H9 (cell line): ENCODE measurements around the gene EXOC3L1. TPM values are rescaled to one million over a fixed set of nuclear protein-coding genes. Genes with fewer than 3 reads are reported as not detected.

ENCODE experiments used
- DNase-seq: peaks from one replicate; pipeline ENCODE4 v3.0.0-alpha.2; 2017
- H2AFZ ChIP-seq: one replicate; pipeline ENCODE4 v1.6.1; 2013; ENCODE audit warnings: mild to moderate bottlenecking, low read length, control low read depth, moderate library complexity
- H2AK5ac ChIP-seq: 2 replicates; pipeline ENCODE4 v1.6.1; 2013; ENCODE audit warnings: low read length, control low read depth, mixed read lengths; ENCODE audit not compliant: insufficient read length
- H2BK120ac ChIP-seq: one replicate; pipeline ENCODE4 v1.6.1; 2013; ENCODE audit warnings: low read depth, mild to moderate bottlenecking, low read length, control low read depth, inconsistent platforms; ENCODE audit not compliant: poor library complexity, severe bottlenecking
- H2BK12ac ChIP-seq: 2 replicates; pipeline ENCODE4 v1.6.1; 2013; ENCODE audit warnings: low read length, control low read depth, mixed read lengths, low read depth; ENCODE audit not compliant: insufficient read length
- H2BK15ac ChIP-seq: 2 replicates; pipeline ENCODE4 v1.6.1; 2013; ENCODE audit warnings: low read depth, low read length, control low read depth
- H2BK20ac ChIP-seq: one replicate; pipeline ENCODE4 v1.6.1; 2013; ENCODE audit warnings: low read depth, mild to moderate bottlenecking, low read length, control low read depth, inconsistent platforms; ENCODE audit not compliant: poor library complexity, severe bottlenecking
- H2BK5ac ChIP-seq: 2 replicates; pipeline ENCODE4 v1.6.1; 2013; ENCODE audit warnings: low read length, control low read depth, mixed read lengths; ENCODE audit not compliant: insufficient read length
- H3K14ac ChIP-seq: 2 replicates; pipeline ENCODE4 v1.6.1; 2013; ENCODE audit warnings: low read length, control low read depth; ENCODE audit not compliant: insufficient read depth
- H3K18ac ChIP-seq: 2 replicates; pipeline ENCODE4 v1.6.1; 2013; ENCODE audit warnings: low read depth, mild to moderate bottlenecking, mixed read lengths, low read length, control low read depth; ENCODE audit not compliant: insufficient read length
- H3K23ac ChIP-seq: 2 replicates; pipeline ENCODE4 v1.6.1; 2013; ENCODE audit warnings: low read length, control low read depth, mixed read lengths, low read depth; ENCODE audit not compliant: insufficient read length
- H3K23me2 ChIP-seq: 2 replicates; pipeline ENCODE4 v1.6.1; 2013; ENCODE audit warnings: low read depth, mild to moderate bottlenecking, mixed read lengths, low read length, control low read depth; ENCODE audit not compliant: insufficient read length, poor library complexity, severe bottlenecking
- H3K27ac ChIP-seq: 2 replicates; pipeline ENCODE4 v1.5.1; 2013; ENCODE audit warnings: low read length, control low read depth, mixed read lengths, low read depth; ENCODE audit not compliant: insufficient read length
- H3K27me3 ChIP-seq: 2 replicates; pipeline ENCODE4 v1.6.1; 2013; ENCODE audit warnings: low read length, control low read depth, inconsistent platforms; ENCODE audit not compliant: insufficient read depth
- H3K4ac ChIP-seq: 2 replicates; pipeline ENCODE4 v1.6.1; 2013; ENCODE audit warnings: low read depth, mild to moderate bottlenecking, control low read depth, inconsistent platforms, low read length, moderate library complexity
- H3K4me1 ChIP-seq: 2 replicates; pipeline ENCODE4 v1.6.1; 2013; ENCODE audit warnings: low read length, control low read depth, inconsistent platforms; ENCODE audit not compliant: insufficient read depth
- H3K4me2 ChIP-seq: 2 replicates; pipeline ENCODE4 v1.6.1; 2013; ENCODE audit warnings: low read length, control low read depth, mixed read lengths; ENCODE audit not compliant: insufficient read length, insufficient read depth
- H3K56ac ChIP-seq: 2 replicates; pipeline ENCODE4 v1.6.1; 2013; ENCODE audit warnings: low read depth, mild to moderate bottlenecking, mixed read lengths, low read length, control low read depth; ENCODE audit not compliant: insufficient read length
- H3K79me1 ChIP-seq: 2 replicates; pipeline ENCODE4 v1.6.1; 2013; ENCODE audit warnings: low read depth, mild to moderate bottlenecking, moderate library complexity, low read length, control low read depth, inconsistent platforms; ENCODE audit not compliant: insufficient read depth, poor library complexity, severe bottlenecking
- H3K79me2 ChIP-seq: 2 replicates; pipeline ENCODE4 v1.6.1; 2013; ENCODE audit warnings: low read length, control low read depth, inconsistent platforms; ENCODE audit not compliant: insufficient read depth
- H3K9ac ChIP-seq: 2 replicates; pipeline ENCODE4 v1.6.1; 2013; ENCODE audit warnings: low read length, control low read depth, mixed read lengths; ENCODE audit not compliant: insufficient read length; ENCODE audit errors: extremely low read depth
- H3K9me3 ChIP-seq: one replicate; pipeline ENCODE4 v1.6.1; 2013; ENCODE audit warnings: low read depth, low read length, inconsistent platforms; ENCODE audit not compliant: control insufficient read depth
- H3T11ph ChIP-seq: one replicate; pipeline ENCODE4 v1.6.1; 2013; ENCODE audit warnings: mild to moderate bottlenecking, low read length, control low read depth, inconsistent platforms
- H4K20me1 ChIP-seq: one replicate; pipeline ENCODE4 v1.6.1; 2013; ENCODE audit not compliant: control insufficient read depth, insufficient read length, insufficient read depth
- H4K5ac ChIP-seq: 2 replicates; pipeline ENCODE4 v1.6.1; 2013; ENCODE audit warnings: low read depth, mild to moderate bottlenecking, mixed read lengths, low read length, control low read depth; ENCODE audit not compliant: insufficient read length
- H4K8ac ChIP-seq: replicated peaks from 2 replicates; pipeline ENCODE4 v1.6.1; 2013; ENCODE audit warnings: low read length, control low read depth, mixed read lengths, low read depth; ENCODE audit not compliant: insufficient read length
- H4K91ac ChIP-seq: 2 replicates; pipeline ENCODE4 v1.6.1; 2013; ENCODE audit warnings: low read depth, mild to moderate bottlenecking, moderate library complexity, mixed read lengths, low read length, control low read depth; ENCODE audit not compliant: insufficient read length
- H3K27ac Mint-ChIP-seq, 3 experiments: 2 replicates in 2 of 3; 3 replicates in 1 of 3; pipeline ENCODE4 v1.8.0; 2020 to 2021; ENCODE audit warnings: mixed read lengths in 3 of 3, mild to moderate bottlenecking in 1 of 3, moderate library complexity in 1 of 3
- H3K27me3 Mint-ChIP-seq: 2 replicates; pipeline ENCODE4 v1.8.0; 2021; ENCODE audit warnings: low read depth, mild to moderate bottlenecking, moderate library complexity, mixed read lengths
- H3K36me3 Mint-ChIP-seq, 3 experiments: 2 replicates in 2 of 3; 3 replicates in 1 of 3; pipeline ENCODE4 v1.8.0; 2020 to 2021; ENCODE audit warnings: low read depth in 3 of 3, mixed read lengths in 3 of 3; ENCODE audit not compliant: insufficient read depth in 1 of 3
- H3K4me1 Mint-ChIP-seq, 2 experiments: 2 replicates each; pipeline ENCODE4 v1.8.0; 2020; ENCODE audit warnings: mixed read lengths in 2 of 2
- H3K4me3 Mint-ChIP-seq, 2 experiments: 2 replicates in 1 of 2; 3 replicates in 1 of 2; pipeline ENCODE4 v1.8.0; 2020 to 2021; ENCODE audit warnings: mild to moderate bottlenecking in 2 of 2, mixed read lengths in 2 of 2, moderate library complexity in 1 of 2
- H3K9me3 Mint-ChIP-seq, 2 experiments: 2 replicates in 1 of 2; 3 replicates in 1 of 2; pipeline ENCODE4 v1.8.0; 2020; ENCODE audit warnings: mild to moderate bottlenecking in 2 of 2, mixed read lengths in 2 of 2, moderate library complexity in 1 of 2
- CTCF ChIP-seq: fragments of 200-600 bp; sonication (generic); conservative IDR thresholded peaks from 3 replicates; pipeline ENCODE4 v1.8.0; 2021; ENCODE audit warnings: antibody characterized with exemption, mild to moderate bottlenecking
- WGBS: extraction: QIAGEN DNeasy Blood & Tissue Kit; methylation state at CpG from one replicate; pipeline ENCODE4 v1.1.7; 2013; ENCODE audit warnings: missing lambda C conversion rate, low lambda C conversion rate, mixed read lengths; ENCODE audit not compliant: insufficient read length; ENCODE audit errors: extremely low coverage; 5-methylcytosine and 5-hydroxymethylcytosine counted together
- total RNA-seq: library from RNA; stranded (reverse); gene quantifications from 2 replicates; pipeline ENCODE4 v1.2.1, GENCODE V29; 2021

Gene EXOC3L1
- total RNA-seq, 1 experiment from 2014 or later: 3.3 TPM

GRCh38 chr16:67163999-67164558 is 25.9 kb downstream of the EXOC3L1 start:
- no peak overlapping the region for H3K18ac ChIP-seq
- Mint-ChIP-seq H3K4me3 (peak overlapping the region in 1 of 2 experiments; percentile 74; a peak in 3 of 5 replicates), H3K4me1 (peaks cover 12 to 47% of the 10 kb centered on the region in 2 experiments), H3K27me3 (peaks cover 99% of the 10 kb centered on the region), H3K36me3 (no peaks in the 10 kb centered on the region; a peak in 1 of 7 replicates), H3K27ac (no peak overlapping the region), H3K9me3 (peaks cover 3 to 6% of the 10 kb centered on the region in 2 experiments; a peak in 3 of 5 replicates)
- H2BK12ac ChIP-seq: no peak overlapping the region
- no peak overlapping the region for H2BK15ac ChIP-seq
- no peak overlapping the region for H3K27ac ChIP-seq
- H4K91ac ChIP-seq: no peak overlapping the region
- no peak overlapping the region for H2BK120ac ChIP-seq
- no peak overlapping the region for H2AFZ ChIP-seq
- H3K79me1 ChIP-seq: no peaks in the 10 kb centered on the region
- no peak overlapping the region for H3K4ac ChIP-seq
- no peaks in the 10 kb centered on the region for H3K9me3 ChIP-seq
- peak overlapping the region; percentile 20 for H3K4me2 ChIP-seq
- TF ChIP-seq CTCF: no peak
- DNase-seq: no peak
- no peak overlapping the region for H3K56ac ChIP-seq
- no peak overlapping the region for H3K23ac ChIP-seq
- no peak overlapping the region for H2BK5ac ChIP-seq
- H4K8ac ChIP-seq: no peak overlapping the region
- H3K79me2 ChIP-seq: no peaks in the 10 kb centered on the region
- H2AK5ac ChIP-seq: no peak overlapping the region
- H3K14ac ChIP-seq: no peak overlapping the region
- no peak overlapping the region for H3K9ac ChIP-seq
- no peak overlapping the region for H2BK20ac ChIP-seq
- no CpG with 5 or more reads among the region's 34 CpGs for WGBS
- H4K20me1 ChIP-seq: no peaks in the 10 kb centered on the region
- peaks cover 95% of the 10 kb centered on the region for H3K27me3 ChIP-seq
- no peak overlapping the region for H3T11ph ChIP-seq
- no peaks in the 10 kb centered on the region for H3K4me1 ChIP-seq
- H4K5ac ChIP-seq: no peak overlapping the region
- peaks cover 14% of the 10 kb centered on the region for H3K23me2 ChIP-seq
